ENCODE measurements around the gene COLQ.

The COLQ gene

GRCh38 chr3:15520185-15520584, 1.3 kb downstream of the COLQ start:
- DNase-seq (ENCODE audit: low spot score): no peak

GRCh38 chr3:15519096-15519495, 2.4 kb downstream of the COLQ start:
- no peak for DNase-seq (ENCODE audit: low spot score)

GRCh38 chr3:15514663-15515340, 6.7 kb downstream of the COLQ start:
- DNase-seq (ENCODE audit: low spot score): no peak

- DNase-seq (ENCODE audit: low spot score): no peak
Observed at GRCh38 chr3:15513810-15514662, 7.5 kb downstream of the COLQ start.

- no peak for DNase-seq (ENCODE audit: low spot score)
Observed at GRCh38 chr3:15513116-15513515, 8.4 kb downstream of the COLQ start.

GRCh38 chr3:15512166-15512565, 9.3 kb downstream of the COLQ start:
- no peak for DNase-seq (ENCODE audit: low spot score)

- DNase-seq (ENCODE audit: low spot score): no peak
Observed at GRCh38 chr3:15511156-15511555, 10.3 kb downstream of the COLQ start.

- no peak for DNase-seq (ENCODE audit: low spot score)
Observed at GRCh38 chr3:15510493-15510892, 11.0 kb downstream of the COLQ start.

GRCh38 chr3:15506571-15506970, 14.9 kb downstream of the COLQ start:
- DNase-seq (ENCODE audit: low spot score): no peak

GRCh38 chr3:15505479-15506165, 15.9 kb downstream of the COLQ start:
- DNase-seq (ENCODE audit: low spot score): no peak

GRCh38 chr3:15502616-15503015, 18.9 kb downstream of the COLQ start:
- DNase-seq (ENCODE audit: low spot score): no peak

- DNase-seq (ENCODE audit: low spot score): no peak
Observed at GRCh38 chr3:15501126-15501525, 20.4 kb downstream of the COLQ start.

GRCh38 chr3:15500107-15500724, 21.3 kb downstream of the COLQ start:
- no peak for DNase-seq (ENCODE audit: low spot score)

- no peak for DNase-seq (ENCODE audit: low spot score)
Observed at GRCh38 chr3:15499536-15499935, 22.0 kb downstream of the COLQ start.

- no peak for DNase-seq (ENCODE audit: low spot score)
Observed at GRCh38 chr3:15498431-15499214, 22.9 kb downstream of the COLQ start.

GRCh38 chr3:15497964-15498363, 23.5 kb downstream of the COLQ start:
- no peak for DNase-seq (ENCODE audit: low spot score)

- DNase-seq (ENCODE audit: low spot score): no peak
Observed at GRCh38 chr3:15496341-15496664, 25.2 kb downstream of the COLQ start.

- DNase-seq (ENCODE audit: low spot score): no peak
Observed at GRCh38 chr3:15495461-15496340, 25.8 kb downstream of the COLQ start.

GRCh38 chr3:15493436-15493835, 28.1 kb downstream of the COLQ start:
- DNase-seq (ENCODE audit: low spot score): no peak

- DNase-seq (ENCODE audit: low spot score): no peak
Observed at GRCh38 chr3:15492847-15493360, 28.6 kb downstream of the COLQ start.

- DNase-seq (ENCODE audit: low spot score): no peak
Observed at GRCh38 chr3:15491143-15491542, 30.4 kb downstream of the COLQ start.
